Measurements from ENCODE around the gene DNLZ. TPM values are rescaled to one million over a fixed set of nuclear protein-coding genes. Genes with fewer than 3 reads are reported as not detected.

The DNLZ gene
- total and polyA plus RNA-seq, 2 donors (not counting 1 experiment from before 2014, with no cell fraction given), result 7.4 to 14.2 TPM

DNA sequence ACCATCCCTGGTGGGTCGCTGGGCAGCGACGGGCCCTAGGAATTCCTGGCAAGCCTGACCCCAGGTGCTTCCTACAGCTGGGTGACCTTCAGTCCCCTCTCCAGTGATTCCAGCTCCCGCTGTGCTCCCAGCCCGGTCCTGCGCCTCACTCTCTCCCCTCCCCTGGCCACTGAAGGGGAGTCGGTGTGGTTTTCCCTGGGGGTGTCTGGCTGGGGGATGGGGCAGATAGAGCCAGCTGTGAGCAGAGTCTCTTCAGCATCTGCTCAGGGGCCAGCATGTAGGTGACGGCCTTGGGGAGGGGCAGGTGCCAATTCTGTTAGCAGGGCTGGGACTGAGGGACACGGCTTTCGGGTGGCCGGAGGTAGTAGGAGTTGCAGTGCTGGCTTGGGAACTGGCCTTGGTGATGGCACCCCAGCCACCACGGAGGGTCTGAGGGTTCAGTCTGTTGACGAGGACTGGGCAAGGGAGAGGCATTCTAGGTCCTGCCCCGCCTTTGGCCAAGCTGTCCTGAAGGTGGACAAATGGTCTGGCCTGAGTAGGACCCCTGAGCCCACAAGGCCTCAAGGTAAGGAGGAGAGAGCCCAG, 33.0 kb downstream of the DNLZ start:
- H3K4me3 ChIP-seq (replicated peaks in 1 of 4; ENCODE audit: control extremely low read depth in 1 of 4, insufficient read depth in 1 of 4, low read depth in 3 of 4, low read length in 4 of 4), result peak overlapping the region in 1 of 4 experiments; percentile 19
- no peaks in the 10 kb centered on the region for H4K20me1 ChIP-seq (ENCODE audit: control insufficient read depth, extremely low read depth, insufficient read depth, low read length)
- H2AFZ ChIP-seq (ENCODE audit: low read length), result no peak overlapping the region
- peaks cover 64% of the 10 kb centered on the region for H3K79me2 ChIP-seq (ENCODE audit: control insufficient read depth, insufficient read depth, low read length)
- no peaks in the 10 kb centered on the region for H3K9me3 ChIP-seq (ENCODE audit: control insufficient read depth, insufficient read depth, low read depth, low read length)
- no peak overlapping the region for H3K27ac ChIP-seq (ENCODE audit: insufficient read depth, low read length)
- peaks cover 24% of the 10 kb centered on the region for H3K4me1 ChIP-seq (ENCODE audit: control insufficient read depth, extremely low read depth, insufficient read depth, low read length)
- no peak for DNase-seq (ENCODE audit: low read depth in 2 of 2)
- peak overlapping the region; percentile 11 for H3K4me2 ChIP-seq (ENCODE audit: extremely low read depth, insufficient read depth, low read length)
- no peaks in the 10 kb centered on the region for H3K27me3 ChIP-seq (ENCODE audit: control insufficient read depth, insufficient read depth, low read length)
- H3K36me3 ChIP-seq (ENCODE audit: control insufficient read depth, insufficient read depth, low read length), result peaks cover 15% of the 10 kb centered on the region
- no peak for TF ChIP-seq EZH2 (IDR thresholded peaks at IDR 0.05; ENCODE audit: low read length, missing control alignments)
- TF ChIP-seq, protein P1, sequence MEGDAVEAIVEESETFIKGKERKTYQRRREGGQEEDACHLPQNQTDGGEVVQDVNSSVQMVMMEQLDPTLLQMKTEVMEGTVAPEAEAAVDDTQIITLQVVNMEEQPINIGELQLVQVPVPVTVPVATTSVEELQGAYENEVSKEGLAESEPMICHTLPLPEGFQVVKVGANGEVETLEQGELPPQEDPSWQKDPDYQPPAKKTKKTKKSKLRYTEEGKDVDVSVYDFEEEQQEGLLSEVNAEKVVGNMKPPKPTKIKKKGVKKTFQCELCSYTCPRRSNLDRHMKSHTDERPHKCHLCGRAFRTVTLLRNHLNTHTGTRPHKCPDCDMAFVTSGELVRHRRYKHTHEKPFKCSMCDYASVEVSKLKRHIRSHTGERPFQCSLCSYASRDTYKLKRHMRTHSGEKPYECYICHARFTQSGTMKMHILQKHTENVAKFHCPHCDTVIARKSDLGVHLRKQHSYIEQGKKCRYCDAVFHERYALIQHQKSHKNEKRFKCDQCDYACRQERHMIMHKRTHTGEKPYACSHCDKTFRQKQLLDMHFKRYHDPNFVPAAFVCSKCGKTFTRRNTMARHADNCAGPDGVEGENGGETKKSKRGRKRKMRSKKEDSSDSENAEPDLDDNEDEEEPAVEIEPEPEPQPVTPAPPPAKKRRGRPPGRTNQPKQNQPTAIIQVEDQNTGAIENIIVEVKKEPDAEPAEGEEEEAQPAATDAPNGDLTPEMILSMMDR (conservative IDR thresholded peaks at IDR 0.05 in 1 of 2, IDR thresholded peaks at IDR 0.05 in 1 of 2; ENCODE audit: low read depth in 1 of 2, low read length in 2 of 2), result no peak
- H3K9ac ChIP-seq (ENCODE audit: insufficient read depth, low read length), result no peak overlapping the region

DNA sequence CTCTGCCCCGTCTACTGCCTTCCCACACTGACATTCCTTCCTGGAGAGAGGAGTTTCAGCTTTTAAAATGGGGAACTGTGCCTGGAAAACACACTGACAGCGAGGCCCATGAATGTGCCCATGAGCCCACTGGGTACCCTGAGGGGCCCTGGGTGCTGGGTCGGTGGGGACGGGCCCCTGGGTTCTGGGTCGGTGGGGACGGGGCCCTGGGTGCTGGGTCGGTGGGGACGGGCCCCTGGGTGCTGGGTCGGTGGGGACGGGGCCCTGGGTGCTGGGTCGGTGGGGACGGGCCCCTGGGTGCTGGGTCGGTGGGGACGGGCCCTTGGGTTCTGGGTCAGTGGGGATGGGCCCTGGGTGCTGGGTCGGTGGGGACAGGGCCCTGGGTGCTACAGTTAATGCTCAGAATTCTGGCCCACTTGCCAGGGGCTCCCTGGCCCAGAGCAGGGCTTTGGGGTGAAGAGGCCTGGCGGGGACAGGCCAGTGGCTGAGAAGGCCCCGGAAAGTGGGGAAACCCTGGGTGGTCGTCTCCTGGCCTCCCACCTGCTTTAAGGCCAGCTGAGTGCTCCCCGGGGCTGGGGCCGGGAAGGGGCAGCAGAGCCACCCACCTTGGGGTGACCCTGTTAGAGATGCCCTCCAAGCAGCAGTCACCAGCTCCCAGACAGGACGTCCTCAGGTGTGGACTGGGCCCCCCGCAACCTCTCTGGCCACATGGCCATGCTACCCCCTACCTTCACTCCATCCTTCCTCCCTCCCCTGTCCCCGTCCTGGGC, 33.7 kb downstream of the DNLZ start:
- Histone ChIP-seq H3K9me3 (ENCODE audit: control insufficient read depth, insufficient read depth, low read depth, low read length) (no peaks in the 10 kb centered on the region), H4K20me1 (ENCODE audit: control insufficient read depth, extremely low read depth, insufficient read depth, low read length) (no peaks in the 10 kb centered on the region), H3K4me2 (ENCODE audit: extremely low read depth, insufficient read depth, low read length) (peak overlapping the region; percentile 93), H2AFZ (ENCODE audit: low read length) (no peak overlapping the region), H3K79me2 (ENCODE audit: control insufficient read depth, insufficient read depth, low read length) (peaks cover 64% of the 10 kb centered on the region), H3K4me1 (ENCODE audit: control insufficient read depth, extremely low read depth, insufficient read depth, low read length) (peaks cover 27% of the 10 kb centered on the region), H3K27me3 (ENCODE audit: control insufficient read depth, insufficient read depth, low read length) (no peaks in the 10 kb centered on the region), H3K27ac (ENCODE audit: insufficient read depth, low read length) (peak overlapping the region; percentile 87), H3K9ac (ENCODE audit: insufficient read depth, low read length) (peak overlapping the region; percentile 88), H3K4me3 (replicated peaks in 1 of 4; ENCODE audit: control extremely low read depth in 1 of 4, insufficient read depth in 1 of 4, low read depth in 3 of 4, low read length in 4 of 4) (peak overlapping the region; percentile 78 to 95 (median 86)), H3K36me3 (ENCODE audit: control insufficient read depth, insufficient read depth, low read length) (peaks cover 12% of the 10 kb centered on the region)
- TF ChIP-seq, protein P1 (conservative IDR thresholded peaks at IDR 0.05 in 1 of 2, IDR thresholded peaks at IDR 0.05 in 1 of 2; ENCODE audit: low read depth in 1 of 2, low read length in 2 of 2), result no peak
- no peak for TF ChIP-seq EZH2 (IDR thresholded peaks at IDR 0.05; ENCODE audit: low read length, missing control alignments)
- DNase-seq (ENCODE audit: low read depth in 2 of 2), result no peak

DNA sequence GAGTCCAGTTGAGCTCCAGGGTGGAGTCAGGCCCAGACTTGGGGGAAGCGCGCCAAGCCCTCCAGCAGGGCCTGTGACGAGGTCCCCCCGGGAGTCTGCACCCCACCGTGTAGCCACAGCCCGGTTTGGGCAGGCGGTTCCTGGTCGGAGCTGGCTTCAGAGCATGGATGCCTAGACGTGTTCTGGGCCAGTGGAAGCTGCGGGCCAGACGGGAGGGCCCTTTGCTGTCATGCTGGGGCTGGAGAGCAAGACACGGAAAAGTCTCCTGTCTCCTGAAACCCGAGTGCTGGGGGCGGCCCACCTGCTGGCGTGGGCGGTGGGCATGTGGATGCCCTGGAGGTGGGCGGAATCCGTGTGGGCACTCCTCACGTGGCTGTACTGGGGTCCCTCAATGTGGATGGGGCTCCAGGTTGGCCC, 34.3 kb downstream of the DNLZ start:
- H3K9me3 ChIP-seq (ENCODE audit: control insufficient read depth, insufficient read depth, low read depth, low read length), result no peaks in the 10 kb centered on the region
- H3K9ac ChIP-seq (ENCODE audit: insufficient read depth, low read length), result peak overlapping the region; percentile 88
- H3K4me3 ChIP-seq (replicated peaks in 1 of 4; ENCODE audit: control extremely low read depth in 1 of 4, insufficient read depth in 1 of 4, low read depth in 3 of 4, low read length in 4 of 4), result peak overlapping the region; percentile 78 to 95 (median 86)
- peaks cover 10% of the 10 kb centered on the region for H3K36me3 ChIP-seq (ENCODE audit: control insufficient read depth, insufficient read depth, low read length)
- TF ChIP-seq, protein P1 (conservative IDR thresholded peaks at IDR 0.05 in 1 of 2, IDR thresholded peaks at IDR 0.05 in 1 of 2; ENCODE audit: low read depth in 1 of 2, low read length in 2 of 2), result no peak
- TF ChIP-seq EZH2 (IDR thresholded peaks at IDR 0.05; ENCODE audit: low read length, missing control alignments), result no peak
- no peaks in the 10 kb centered on the region for H3K27me3 ChIP-seq (ENCODE audit: control insufficient read depth, insufficient read depth, low read length)
- peaks cover 27% of the 10 kb centered on the region for H3K4me1 ChIP-seq (ENCODE audit: control insufficient read depth, extremely low read depth, insufficient read depth, low read length)
- DNase-seq (ENCODE audit: low read depth in 2 of 2), result no peak
- peaks cover 63% of the 10 kb centered on the region for H3K79me2 ChIP-seq (ENCODE audit: control insufficient read depth, insufficient read depth, low read length)
- H2AFZ ChIP-seq (ENCODE audit: low read length), result no peak overlapping the region
- peak overlapping the region; percentile 93 for H3K4me2 ChIP-seq (ENCODE audit: extremely low read depth, insufficient read depth, low read length)
- H3K27ac ChIP-seq (ENCODE audit: insufficient read depth, low read length), result peak overlapping the region; percentile 87
- H4K20me1 ChIP-seq (ENCODE audit: control insufficient read depth, extremely low read depth, insufficient read depth, low read length), result no peaks in the 10 kb centered on the region

All from fibroblast of lung (primary cell).